Tongue (tissue), 2 donors: ENCODE results near the gene GLRA3. TPM values are rescaled to one million over a fixed set of nuclear protein-coding genes. Genes with fewer than 3 reads are reported as not detected.
A peak's percentile ranks its signal among the peaks of the same experiment; 100 is the strongest.
"Not testable (repeated sequence)": the region's sequence is repeated elsewhere in the genome, so short reads cannot be mapped to it uniquely, and the experiment has no call there.

Experiments
- DNase-seq: peaks from one replicate; pipeline ENCODE4 v3.0.0-alpha.2; 2015
- total RNA-seq: library from RNA; depleted of rRNA; stranded (reverse); fragments of >200 nt; gene quantifications from one replicate; pipeline ENCODE4 v1.2.3, GENCODE V29; 2014

Gene GLRA3
- total RNA-seq, 1 donor from 2014 or later, result not detected

- DNase-seq, result no peak
Measured at GRCh38 chr4:174713181-174713580, 115.9 kb downstream of the GLRA3 start.

GRCh38 chr4:174709526-174709925, 119.5 kb downstream of the GLRA3 start:
- DNase-seq, result no peak

- DNase-seq, result no peak
Measured at GRCh38 chr4:174708381-174708780, 120.7 kb downstream of the GLRA3 start.

- no peak for DNase-seq
Measured at GRCh38 chr4:174707902-174708301, 121.1 kb downstream of the GLRA3 start.

GRCh38 chr4:174707051-174707676, 121.9 kb downstream of the GLRA3 start:
- DNase-seq, result no peak

GRCh38 chr4:174702979-174703478, 126.0 kb downstream of the GLRA3 start:
- DNase-seq, result no peak

GRCh38 chr4:174699654-174700053, 129.4 kb downstream of the GLRA3 start:
- DNase-seq, result no peak

- DNase-seq, result no peak
Measured at GRCh38 chr4:174697896-174698295, 131.2 kb downstream of the GLRA3 start.

GRCh38 chr4:174697202-174697601, 131.8 kb downstream of the GLRA3 start:
- peak; percentile 40 for DNase-seq

- DNase-seq, result no peak
Measured at GRCh38 chr4:174696657-174697056, 132.4 kb downstream of the GLRA3 start.

GRCh38 chr4:174691876-174692275, 137.2 kb downstream of the GLRA3 start:
- DNase-seq, result not testable (repeated sequence)

- no peak for DNase-seq
Measured at GRCh38 chr4:174690665-174691064, 138.4 kb downstream of the GLRA3 start.

- no peak for DNase-seq
Measured at GRCh38 chr4:174689618-174690017, 139.4 kb downstream of the GLRA3 start.

GRCh38 chr4:174686826-174687225, 142.2 kb downstream of the GLRA3 start:
- no peak for DNase-seq

GRCh38 chr4:174681723-174682300, 147.2 kb downstream of the GLRA3 start:
- no peak for DNase-seq

GRCh38 chr4:174674305-174674840, 154.7 kb downstream of the GLRA3 start:
- DNase-seq, result no peak

- no peak for DNase-seq
Measured at GRCh38 chr4:174673865-174674264, 155.2 kb downstream of the GLRA3 start.

- no peak for DNase-seq
Measured at GRCh38 chr4:174672276-174672675, 156.8 kb downstream of the GLRA3 start.

GRCh38 chr4:174669270-174669669, 159.8 kb downstream of the GLRA3 start:
- DNase-seq, result no peak

- no peak for DNase-seq
Measured at GRCh38 chr4:174665799-174666198, 163.2 kb downstream of the GLRA3 start.

- no peak for DNase-seq
Measured at GRCh38 chr4:174663216-174663615, 165.8 kb downstream of the GLRA3 start.

- no peak for DNase-seq
Measured at GRCh38 chr4:174658246-174658645, 170.8 kb downstream of the GLRA3 start.

GRCh38 chr4:174657472-174657871, 171.6 kb downstream of the GLRA3 start:
- DNase-seq, result no peak

- DNase-seq, result no peak
Measured at GRCh38 chr4:174654634-174655033, 174.4 kb downstream of the GLRA3 start.
